ENCODE data around the gene DIP2C. TPM values are rescaled to one million over a fixed set of nuclear protein-coding genes. Genes with fewer than 3 reads are reported as not detected.
"Not testable (repeated sequence)": the region's sequence is repeated elsewhere in the genome, so short reads cannot be mapped to it uniquely, and the experiment has no call there.

DIP2C gene
- total and polyA plus RNA-seq, 2 experiments from 2014 or later: 9.1 to 15.8 TPM

DNA sequence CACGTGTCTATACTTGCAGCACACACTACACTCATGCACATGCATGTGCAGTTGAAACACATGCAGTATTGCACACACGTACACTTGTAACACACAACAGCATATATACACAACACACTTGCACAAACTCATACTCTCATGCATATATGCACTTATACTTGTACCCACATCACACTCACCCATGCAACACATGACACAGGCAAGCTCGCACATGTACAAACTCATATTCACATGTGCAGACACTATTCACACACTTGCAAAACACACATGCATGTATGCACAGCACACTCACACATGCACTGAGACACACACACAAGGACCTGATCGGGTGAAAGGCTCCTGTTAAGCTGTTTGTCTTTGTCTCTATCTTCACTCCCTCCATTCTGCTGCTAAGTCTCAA is 384.4 kb downstream of the DIP2C start:
- H3K36me3 ChIP-seq: no peaks in the 10 kb centered on the region
- no peak for TF ChIP-seq CTCF (IDR thresholded peaks at IDR 0.05; ENCODE audit: low read depth, low read length)
- no peak overlapping the region for H3K4me3 ChIP-seq
- no peaks in the 10 kb centered on the region for H3K9me3 ChIP-seq (ENCODE audit: low read depth)
- H3K27me3 ChIP-seq: no peaks in the 10 kb centered on the region
- H3K4me1 ChIP-seq (ENCODE audit: low read depth): peaks cover 12% of the 10 kb centered on the region
- no peak overlapping the region for H3K27ac ChIP-seq
- DNase-seq (ENCODE audit: low read depth in 1 of 2, low spot score in 1 of 2): no peak

GRCh38 chr10:301536-301935 is 387.9 kb downstream of the DIP2C start:
- H3K36me3 ChIP-seq: no peaks in the 10 kb centered on the region
- no peaks in the 10 kb centered on the region for H3K9me3 ChIP-seq (ENCODE audit: low read depth)
- peaks cover 3% of the 10 kb centered on the region for H3K4me1 ChIP-seq (ENCODE audit: low read depth)
- no peak overlapping the region for H3K4me3 ChIP-seq
- no peak for TF ChIP-seq CTCF (IDR thresholded peaks at IDR 0.05; ENCODE audit: low read depth, low read length)
- no peak overlapping the region for H3K27ac ChIP-seq
- no peaks in the 10 kb centered on the region for H3K27me3 ChIP-seq
- DNase-seq (ENCODE audit: low read depth in 1 of 2, low spot score in 1 of 2): no peak

- H3K9me3 ChIP-seq (ENCODE audit: low read depth); H3K4me3 ChIP-seq; H3K27ac ChIP-seq; DNase-seq (ENCODE audit: low read depth in 1 of 2, low spot score in 1 of 2); H3K27me3 ChIP-seq; H3K36me3 ChIP-seq; H3K4me1 ChIP-seq (ENCODE audit: low read depth): not testable (repeated sequence)
These were observed 388.9 kb downstream of the DIP2C start for GRCh38 chr10:300580-300979.

GRCh38 chr10:299969-300368 is 389.5 kb downstream of the DIP2C start:
- Histone ChIP-seq H3K27me3 (no peaks in the 10 kb centered on the region), H3K27ac (no peak overlapping the region), H3K36me3 (no peaks in the 10 kb centered on the region), H3K4me1 (ENCODE audit: low read depth) (no peaks in the 10 kb centered on the region), H3K4me3 (no peak overlapping the region), H3K9me3 (ENCODE audit: low read depth) (no peaks in the 10 kb centered on the region)
- no peak for TF ChIP-seq CTCF (IDR thresholded peaks at IDR 0.05; ENCODE audit: low read depth, low read length)
- no peak for DNase-seq (ENCODE audit: low read depth in 1 of 2, low spot score in 1 of 2)

GRCh38 chr10:299512-299911 is 390.0 kb downstream of the DIP2C start:
- Histone ChIP-seq H3K36me3 (no peaks in the 10 kb centered on the region), H3K9me3 (ENCODE audit: low read depth) (no peaks in the 10 kb centered on the region)

GRCh38 chr10:298033-298432 is 391.4 kb downstream of the DIP2C start:
- no peaks in the 10 kb centered on the region for H3K4me1 ChIP-seq (ENCODE audit: low read depth)
- TF ChIP-seq CTCF (IDR thresholded peaks at IDR 0.05; ENCODE audit: low read depth, low read length): no peak
- H3K27me3 ChIP-seq: no peaks in the 10 kb centered on the region
- H3K36me3 ChIP-seq: no peaks in the 10 kb centered on the region
- H3K27ac ChIP-seq: no peak overlapping the region
- DNase-seq (ENCODE audit: low read depth in 1 of 2, low spot score in 1 of 2): no peak
- no peaks in the 10 kb centered on the region for H3K9me3 ChIP-seq (ENCODE audit: low read depth)
- H3K4me3 ChIP-seq: no peak overlapping the region

More at GRCh38 chr10:299512-299911, 390.0 kb downstream of the DIP2C start:
- Histone ChIP-seq H3K27me3 (no peaks in the 10 kb centered on the region), H3K27ac (no peak overlapping the region), H3K4me3 (no peak overlapping the region), H3K4me1 (ENCODE audit: low read depth) (no peaks in the 10 kb centered on the region)
- DNase-seq (ENCODE audit: low read depth in 1 of 2, low spot score in 1 of 2): no peak
- TF ChIP-seq CTCF (IDR thresholded peaks at IDR 0.05; ENCODE audit: low read depth, low read length): no peak
